K562 (cell line): Measurements from ENCODE around the gene SNX1. TPM values are rescaled to one million over a fixed set of nuclear protein-coding genes. Genes with fewer than 3 reads are reported as not detected.

Experiments used
- ARHGAP35 ChIP-seq: fragments of 450-650 bp; IDR thresholded peaks from 2 replicates; pipeline ENCODE4 v1.6.1; 2018; ENCODE audit not compliant: partially characterized antibody
- ARNT ChIP-seq, 2 experiments: fragments of 450-650 bp; IDR thresholded peaks; 2 replicates each; pipeline ENCODE4 v1.6.1; 2016; ENCODE audit warnings: mild to moderate bottlenecking in 1 of 2
- BCL6 ChIP-seq: fragments of 250-450 bp; sonication (Bioruptor Pico); IDR thresholded peaks from 2 replicates; pipeline ENCODE4 v1.4.0; 2020
- CBFA2T3 ChIP-seq: fragments of 450-650 bp; IDR thresholded peaks from 2 replicates; pipeline ENCODE4 v1.6.1; 2017
- CC2D1A ChIP-seq: fragments of 450-650 bp; IDR thresholded peaks from 2 replicates; pipeline ENCODE4 v1.6.1; 2017; ENCODE audit warnings: mild to moderate bottlenecking
- CCNT2 ChIP-seq: IDR thresholded peaks from 2 replicates; pipeline ENCODE4 v1.6.1; 2011; ENCODE audit warnings: borderline replicate concordance, low read depth, mild to moderate bottlenecking, moderate library complexity, mixed read lengths, low read length; ENCODE audit not compliant: insufficient read length; ENCODE audit errors: extremely low read depth
- EHMT2 ChIP-seq: fragments of 450-650 bp; IDR thresholded peaks from 2 replicates; pipeline ENCODE4 v1.6.1; 2018; ENCODE audit warnings: antibody characterized with exemption
- EP300 ChIP-seq: IDR thresholded peaks from 2 replicates; pipeline ENCODE4 v1.6.1; 2012; ENCODE audit warnings: low read length, improper control_type of control experiment
- FOXP1 ChIP-seq: sonication (generic); formaldehyde crosslinking; IDR thresholded peaks from 2 replicates; pipeline ENCODE4 v1.8.0; 2022; ENCODE audit warnings: mild to moderate bottlenecking, missing genetic modification reagents
- FUS ChIP-seq: fragments of 200-400 bp; formaldehyde crosslinking; optimal IDR thresholded peaks from 2 replicates; pipeline ENCODE3; 2017; ENCODE audit warnings: low read depth, low read length
- GATAD2A ChIP-seq: fragments of 450-650 bp; IDR thresholded peaks from 2 replicates; pipeline ENCODE4 v1.6.1; 2017
- HDAC2 ChIP-seq: fragments of 450-650 bp; IDR thresholded peaks from 2 replicates; pipeline ENCODE4 v1.6.1; 2016; ENCODE audit warnings: mild to moderate bottlenecking
- HLTF ChIP-seq: fragments of 450-650 bp; IDR thresholded peaks from 2 replicates; pipeline ENCODE4 v1.6.1; 2016
- JUND ChIP-seq, 2 experiments: IDR thresholded peaks; 2 replicates in 1 of 2; 3 replicates in 1 of 2; pipeline ENCODE4 v1.6.1; 2011; ENCODE audit warnings: borderline replicate concordance in 2 of 2, low read depth in 2 of 2, low read length in 2 of 2, improper control_type of control experiment in 1 of 2, missing biosample characterization in 1 of 2, missing genetic modification characterization in 1 of 2, missing genetic modification reagents in 1 of 2
- MAZ ChIP-seq, 2 experiments: fragments of 450-650 bp in 1 of 2; sonication (generic) in 1 of 2; formaldehyde crosslinking; IDR thresholded peaks in 1 of 2; conservative IDR thresholded peaks in 1 of 2; 2 replicates each; pipeline versions ENCODE4 v1.4.0 to v1.5.0; 2020; ENCODE audit warnings: mild to moderate bottlenecking in 1 of 2, missing genetic modification reagents in 1 of 2
- MEIS2 ChIP-seq: fragments of 450-650 bp; IDR thresholded peaks from 2 replicates; pipeline ENCODE4 v1.6.1; 2014; ENCODE audit warnings: mild to moderate bottlenecking; ENCODE audit not compliant: partially characterized antibody
- NFE2 ChIP-seq: IDR thresholded peaks from 2 replicates; pipeline ENCODE4 v1.6.1; 2014; ENCODE audit warnings: antibody characterized with exemption, low read depth
- NRF1 ChIP-seq, 2 experiments: fragments of 450-650 bp; IDR thresholded peaks in 1 of 2; conservative IDR thresholded peaks in 1 of 2; 2 replicates each; pipeline ENCODE4 v1.6.1; 2014; ENCODE audit warnings: mild to moderate bottlenecking in 2 of 2
- PML ChIP-seq: IDR thresholded peaks from 2 replicates; pipeline ENCODE4 v1.6.1; 2012; ENCODE audit warnings: low read length, inconsistent platforms
- POLR2AphosphoS5 ChIP-seq: IDR thresholded peaks from 2 replicates; pipeline ENCODE4 v1.6.1; 2011; ENCODE audit warnings: mild to moderate bottlenecking, low read depth, low read length, moderate library complexity; ENCODE audit not compliant: control insufficient read depth, insufficient read depth
- POLR2G ChIP-seq: fragments of 200-400 bp; formaldehyde crosslinking; IDR thresholded peaks from 2 replicates; pipeline ENCODE4 v1.6.1; 2017; ENCODE audit warnings: low read depth, mild to moderate bottlenecking, antibody characterized with exemption, low read length, moderate library complexity
- PRMT5 ChIP-seq: sonication (generic); formaldehyde crosslinking; IDR thresholded peaks from 2 replicates; pipeline ENCODE4 v1.5.0; 2020; ENCODE audit warnings: missing genetic modification reagents
- RBM25 ChIP-seq: fragments of 200-400 bp; formaldehyde crosslinking; IDR thresholded peaks from 2 replicates; pipeline ENCODE4 v1.6.1; 2018; ENCODE audit warnings: low read length, low read depth, moderate library complexity; ENCODE audit not compliant: severe bottlenecking
- TEAD4 ChIP-seq, 2 experiments: sonication (generic) in 1 of 2; formaldehyde crosslinking in 1 of 2; IDR thresholded peaks; 2 replicates each; pipeline versions ENCODE4 v1.6.1 to v1.8.0; 2012 to 2022; ENCODE audit warnings: borderline replicate concordance in 1 of 2, inconsistent platforms in 1 of 2, low read length in 1 of 2, mild to moderate bottlenecking in 1 of 2, missing genetic modification reagents in 1 of 2
- TFAP4 ChIP-seq: sonication (generic); formaldehyde crosslinking; IDR thresholded peaks from 2 replicates; pipeline ENCODE4 v1.8.0; 2022; ENCODE audit warnings: missing genetic modification reagents, mild to moderate bottlenecking, moderate library complexity, borderline replicate concordance
- TOE1 ChIP-seq, 2 experiments: fragments of 450-650 bp in 1 of 2; sonication (generic) in 1 of 2; formaldehyde crosslinking in 1 of 2; IDR thresholded peaks; 2 replicates each; pipeline versions ENCODE4 v1.7.1 to v1.8.0; 2016 to 2022; ENCODE audit warnings: borderline replicate concordance in 2 of 2, mild to moderate bottlenecking in 2 of 2, antibody characterized with exemption in 1 of 2, inconsistent platforms in 1 of 2, low read depth in 1 of 2, missing genetic modification reagents in 1 of 2, moderate library complexity in 1 of 2
- USF2 ChIP-seq: sonication (generic); formaldehyde crosslinking; IDR thresholded peaks from 2 replicates; pipeline ENCODE4 v1.5.0; 2020; ENCODE audit warnings: missing genetic modification reagents
- polyA plus RNA-seq, 8 experiments: library from polyadenylated mRNA; depleted of rRNA in 4 of 8; stranded (reverse) in 5 of 8; unstranded in 3 of 8; fragments of >200 nt; fragmentation: Nextera tagmentation in 2 of 8; fragmentation: Illumina TruSeq in 1 of 8; extraction: Ambion mirVana in 2 of 8; extraction: Trizol in 1 of 8; gene quantifications; 2 replicates each; pipeline versions ENCODE4 v1.2.1 to v1.2.3, GENCODE V29; 2011 to 2014; ENCODE audit warnings: inconsistent platforms in 1 of 8, missing spikeins in 1 of 8
- total RNA-seq, 7 experiments: library from RNA; depleted of rRNA in 6 of 7; stranded (reverse); fragments of >200 nt in 6 of 7; fragmentation: Illumina TruSeq in 2 of 7; extraction: Trizol in 2 of 7; gene quantifications; 2 replicates each; pipeline versions ENCODE4 v1.2.1 to v1.2.3, GENCODE V29; 2011 to 2021; ENCODE audit warnings: low replicate concordance in 1 of 7

SNX1 gene
- total and polyA plus RNA-seq, 9 of the 15 experiments (the other 6 are each of a cell fraction or from before 2014, with no cell fraction given), result 11.0 to 105 (median 59.9) TPM

- 0 out of 2 replicates have a peak, but pooled peaks have one; percentile 16 for TF ChIP-seq TFAP4 (CRISPR knock-in tag)
- 0 out of 2 replicates have a peak, but pooled peaks have one; percentile 12 for TF ChIP-seq CC2D1A
- peak; percentile 24; the same call in 1 of the 2 replicates for TF ChIP-seq PML
- peak; percentile 45 for TF ChIP-seq TEAD4 (IDR thresholded peaks at IDR 0.05; ENCODE audit: low read length)
- no peak for TF ChIP-seq TEAD4 (CRISPR knock-in tag; IDR thresholded peaks at IDR 0.05; ENCODE audit: borderline replicate concordance)
- TF ChIP-seq NRF1 (conservative IDR thresholded peaks at IDR 0.05 in 1 of 2, IDR thresholded peaks at IDR 0.05 in 1 of 2), result peak in 1 of 2 experiments; percentile 35; a peak in 1 of 4 replicates
- TF ChIP-seq POLR2AphosphoS5, result peak; percentile 70
- TF ChIP-seq ARHGAP35, result no peak
- no peak for TF ChIP-seq PRMT5
- TF ChIP-seq NFE2, result 0 out of 2 replicates have a peak, but pooled peaks have one; percentile 13
- TF ChIP-seq TOE1 (IDR thresholded peaks at IDR 0.05; ENCODE audit: borderline replicate concordance), result 0 out of 2 replicates have a peak, but pooled peaks have one; percentile 20
- no peak for TF ChIP-seq TOE1 (CRISPR knock-in tag; IDR thresholded peaks at IDR 0.05; ENCODE audit: borderline replicate concordance, low read depth)
- no peak for TF ChIP-seq RBM25
- no peak for TF ChIP-seq BCL6 (CRISPR knock-in tag)
- 0 out of 2 replicates have a peak, but pooled peaks have one; percentile 45 for TF ChIP-seq HDAC2
- peak; percentile 48 for TF ChIP-seq JUND (IDR thresholded peaks at IDR 0.05; ENCODE audit: borderline replicate concordance, low read depth, low read length)
- no peak; the same call in 2 of the 3 replicates for TF ChIP-seq JUND (tag; IDR thresholded peaks at IDR 0.05; ENCODE audit: borderline replicate concordance, low read depth, low read length)
- TF ChIP-seq FOXP1, result no peak
- TF ChIP-seq HLTF, result no peak
- TF ChIP-seq MEIS2, result peak; percentile 59
- TF ChIP-seq CBFA2T3, result peak; percentile 79
- peak; percentile 36 for TF ChIP-seq CCNT2
- TF ChIP-seq EP300, result peak; percentile 58; the same call in 1 of the 2 replicates
- TF ChIP-seq FUS, result no peak
- TF ChIP-seq GATAD2A, result peak; percentile 71; the same call in 1 of the 2 replicates
- TF ChIP-seq USF2, result 0 out of 2 replicates have a peak, but pooled peaks have one; percentile 4
- no peak for TF ChIP-seq EHMT2
- TF ChIP-seq ARNT (IDR thresholded peaks at IDR 0.05), result peak in 1 of 2 experiments; percentile 53; a peak in 1 of 4 replicates
- TF ChIP-seq MAZ (CRISPR knock-in tag; conservative IDR thresholded peaks at IDR 0.05 in 1 of 2, IDR thresholded peaks at IDR 0.05 in 1 of 2), result peak in 1 of 2 experiments; percentile 11; a peak in 1 of 4 replicates
- peak; percentile 64 for TF ChIP-seq POLR2G
Measured at GRCh38 chr15:64146885-64147681, 51.3 kb downstream of the SNX1 start (continued).
